C4-2B (cell line): ENCODE results near the gene RALGAPB.
A peak's percentile ranks its signal among the peaks of the same experiment; 100 is the strongest.

ENCODE experiments used
- H3K27ac ChIP-seq: fragments of 450-650 bp; 2 replicates; pipeline ENCODE4 v1.5.1; 2017
- ZFX ChIP-seq: fragments of 450-650 bp; IDR thresholded peaks from 2 replicates; pipeline ENCODE4 v1.6.1; 2017
- TF ChIP-seq, protein P1 (sequence below): fragments of 450-650 bp; conservative IDR thresholded peaks from 2 replicates; pipeline ENCODE4 v1.5.1; 2017; ENCODE audit warnings: mild to moderate bottlenecking

The RALGAPB gene

GRCh38 chr20:38538789-38539188, 66.1 kb downstream of the RALGAPB start:
- H3K27ac ChIP-seq = no peak overlapping the region
- TF ChIP-seq, protein P1, sequence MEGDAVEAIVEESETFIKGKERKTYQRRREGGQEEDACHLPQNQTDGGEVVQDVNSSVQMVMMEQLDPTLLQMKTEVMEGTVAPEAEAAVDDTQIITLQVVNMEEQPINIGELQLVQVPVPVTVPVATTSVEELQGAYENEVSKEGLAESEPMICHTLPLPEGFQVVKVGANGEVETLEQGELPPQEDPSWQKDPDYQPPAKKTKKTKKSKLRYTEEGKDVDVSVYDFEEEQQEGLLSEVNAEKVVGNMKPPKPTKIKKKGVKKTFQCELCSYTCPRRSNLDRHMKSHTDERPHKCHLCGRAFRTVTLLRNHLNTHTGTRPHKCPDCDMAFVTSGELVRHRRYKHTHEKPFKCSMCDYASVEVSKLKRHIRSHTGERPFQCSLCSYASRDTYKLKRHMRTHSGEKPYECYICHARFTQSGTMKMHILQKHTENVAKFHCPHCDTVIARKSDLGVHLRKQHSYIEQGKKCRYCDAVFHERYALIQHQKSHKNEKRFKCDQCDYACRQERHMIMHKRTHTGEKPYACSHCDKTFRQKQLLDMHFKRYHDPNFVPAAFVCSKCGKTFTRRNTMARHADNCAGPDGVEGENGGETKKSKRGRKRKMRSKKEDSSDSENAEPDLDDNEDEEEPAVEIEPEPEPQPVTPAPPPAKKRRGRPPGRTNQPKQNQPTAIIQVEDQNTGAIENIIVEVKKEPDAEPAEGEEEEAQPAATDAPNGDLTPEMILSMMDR = no peak
- TF ChIP-seq ZFX = no peak

GRCh38 chr20:38543014-38543906, 70.6 kb downstream of the RALGAPB start:
- TF ChIP-seq ZFX = no peak
- TF ChIP-seq, protein P1 = no peak
- no peak overlapping the region for H3K27ac ChIP-seq

GRCh38 chr20:38545771-38546170, 73.1 kb downstream of the RALGAPB start:
- H3K27ac ChIP-seq = no peak overlapping the region
- no peak for TF ChIP-seq ZFX

DNA sequence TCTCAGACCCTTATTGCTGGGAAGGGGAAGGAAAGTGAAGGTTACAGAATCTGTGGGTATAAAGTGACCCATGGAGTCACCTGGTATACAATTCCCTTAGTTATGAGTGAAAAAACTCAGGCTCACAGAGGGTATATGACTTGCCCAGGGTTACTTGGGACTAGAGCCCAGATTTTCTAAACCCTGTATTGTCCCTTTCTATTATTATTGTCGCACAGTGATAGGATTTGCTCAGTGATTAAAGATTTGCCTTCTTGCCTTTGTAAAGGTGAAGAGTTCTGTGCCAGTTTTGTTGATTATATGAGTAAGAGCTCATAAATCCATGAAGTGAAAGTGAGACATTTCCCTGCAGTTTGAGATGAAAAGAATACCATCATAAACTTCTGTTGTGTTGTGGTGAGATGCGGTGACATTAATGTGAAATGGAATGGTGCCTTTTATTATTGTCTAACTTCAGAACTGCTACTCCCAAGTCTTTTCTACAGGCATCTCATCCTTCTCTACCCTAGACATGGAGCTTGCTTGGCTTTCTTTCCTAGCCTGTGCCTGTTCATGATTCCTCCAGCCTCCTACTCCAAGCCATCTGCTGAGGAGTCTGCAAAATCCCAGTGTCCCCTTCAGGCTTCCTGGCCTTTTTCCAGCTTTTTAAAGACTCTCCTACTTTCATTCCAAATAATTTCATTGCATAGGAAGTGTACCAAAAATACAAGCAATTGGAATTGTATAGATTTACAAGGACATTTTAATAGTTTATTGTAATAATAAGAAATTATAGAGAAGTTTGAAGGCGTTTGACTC, 74.8 kb downstream of the RALGAPB start:
- no peak overlapping the region; the same call in 1 of the 2 replicates for H3K27ac ChIP-seq
- TF ChIP-seq, protein P1 = no peak
- TF ChIP-seq ZFX = no peak

DNA sequence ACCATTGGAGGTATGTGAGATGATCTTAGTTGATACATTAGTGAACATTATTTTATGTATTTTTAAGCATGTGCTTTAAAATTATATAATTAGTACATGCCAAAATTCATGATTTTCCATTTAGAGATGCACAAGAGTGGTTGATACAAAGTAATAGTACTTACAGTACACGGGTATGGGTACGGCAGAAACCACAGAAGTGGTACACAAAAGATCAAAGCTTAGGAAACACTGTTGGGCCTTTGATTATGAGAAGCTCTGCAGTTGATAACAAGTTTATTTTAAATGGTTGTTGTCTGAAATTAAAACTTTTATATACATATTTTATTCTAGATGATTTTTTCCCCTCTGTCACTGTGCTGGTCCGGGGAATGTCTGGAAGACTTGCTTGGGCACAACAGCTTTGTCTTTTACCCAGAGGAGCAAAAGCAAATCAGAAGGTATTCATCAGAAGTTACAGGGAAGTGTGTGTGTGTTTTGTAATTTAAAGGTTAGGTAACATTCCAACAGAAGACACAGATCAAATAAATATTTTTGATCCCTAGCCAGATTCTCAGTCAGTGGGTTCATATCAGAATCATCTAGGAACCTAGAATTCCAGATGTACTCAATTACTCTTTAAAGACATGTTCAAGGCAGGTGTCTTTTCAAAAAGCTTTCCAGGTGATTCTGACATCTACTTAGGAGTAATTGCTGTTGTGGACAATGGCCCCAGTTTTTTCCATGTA, 75.9 kb downstream of the RALGAPB start:
- no peak overlapping the region; the same call in 1 of the 2 replicates for H3K27ac ChIP-seq
- TF ChIP-seq, protein P1 = peak; percentile 3; the same call in 1 of the 2 replicates
- TF ChIP-seq ZFX = no peak

DNA sequence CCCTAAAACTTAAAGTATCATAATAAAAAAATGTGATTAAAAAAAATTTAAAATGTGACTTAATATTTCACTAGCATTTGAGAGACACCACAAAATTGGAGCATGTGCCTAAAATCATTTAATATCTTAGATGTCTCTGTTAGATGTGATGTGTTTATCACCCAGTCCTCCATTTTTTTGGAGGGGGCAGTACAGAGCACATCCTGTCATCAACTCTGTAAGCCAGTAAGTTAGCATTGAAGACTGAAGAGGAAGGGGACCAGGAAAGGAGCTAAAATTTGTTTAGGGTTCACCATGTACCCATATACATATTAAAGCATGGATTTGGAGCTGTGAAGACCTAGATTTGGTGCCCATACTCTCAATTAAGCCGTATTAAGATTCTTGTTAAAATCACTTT, 77.6 kb downstream of the RALGAPB start:
- no peak overlapping the region for H3K27ac ChIP-seq
- TF ChIP-seq, protein P1 = peak; percentile 31
- no peak for TF ChIP-seq ZFX

GRCh38 chr20:38551056-38551626, 78.5 kb downstream of the RALGAPB start:
- TF ChIP-seq, protein P1 = no peak
- TF ChIP-seq ZFX = no peak

More at GRCh38 chr20:38551056-38551626, 78.5 kb downstream of the RALGAPB start:
- H3K27ac ChIP-seq = no peak overlapping the region
